SU-DHL-6 (cell line): ENCODE data around the gene XRCC6.

Source experiments
- H2AFZ ChIP-seq: fragments of 200-600 bp; sonication (generic); 2 replicates; pipeline ENCODE4 v1.6.1; 2014; ENCODE audit warnings: low read depth, mild to moderate bottlenecking, moderate library complexity, mixed read lengths, antibody characterized with exemption, low read length; ENCODE audit not compliant: severe bottlenecking
- H3F3A ChIP-seq: fragments of 200-600 bp; shearing (Covaris generic); 2 replicates; pipeline ENCODE4 v1.6.0; 2016; ENCODE audit warnings: antibody characterized with exemption, mild to moderate bottlenecking; ENCODE audit not compliant: insufficient read depth
- H3K27ac ChIP-seq: fragments of 200-600 bp; sonication (generic); 2 replicates; pipeline ENCODE4 v1.5.1; 2016; ENCODE audit warnings: low read depth, mild to moderate bottlenecking, low read length, moderate library complexity, mixed read lengths
- H3K27me3 ChIP-seq: fragments of 200-600 bp; sonication (generic), shearing (Covaris generic); 2 replicates; pipeline ENCODE4 v1.6.0; 2014; ENCODE audit warnings: mild to moderate bottlenecking, low read length
- H3K36me3 ChIP-seq: fragments of 200-600 bp; sonication (generic); 2 replicates; pipeline ENCODE4 v1.6.1; 2014; ENCODE audit warnings: mild to moderate bottlenecking, low read length, mixed read lengths
- H3K4me2 ChIP-seq: fragments of 300-600, 200-600 bp; shearing (Covaris generic), sonication (generic); 2 replicates; pipeline ENCODE4 v1.6.0; 2014; ENCODE audit warnings: low read length, low read depth, mild to moderate bottlenecking; ENCODE audit not compliant: poor library complexity, severe bottlenecking
- H3K4me3 ChIP-seq: fragments of 200-600 bp; sonication (generic); 2 replicates; pipeline ENCODE4 v1.5.1; 2014; ENCODE audit warnings: antibody characterized with exemption, low read length, mild to moderate bottlenecking, mixed read lengths; ENCODE audit not compliant: insufficient read depth, poor library complexity, severe bottlenecking
- H3K79me2 ChIP-seq: fragments of 200-600 bp; sonication (generic); 2 replicates; pipeline ENCODE4 v1.6.1; 2014; ENCODE audit warnings: mild to moderate bottlenecking, low read length, moderate library complexity; ENCODE audit not compliant: insufficient read depth
- H3K9ac ChIP-seq: fragments of 200-600 bp; sonication (generic); 2 replicates; pipeline ENCODE4 v1.7.0; 2014; ENCODE audit warnings: mild to moderate bottlenecking, low read length
- H3K9me2 ChIP-seq: fragments of 200-600 bp; sonication (generic); replicated peaks from 2 replicates; pipeline ENCODE4 v1.6.1; 2014; ENCODE audit warnings: low read length; ENCODE audit not compliant: insufficient read depth
- H3K9me3 ChIP-seq: fragments of 200-600 bp; sonication (generic); 2 replicates; pipeline ENCODE4 v1.6.1; 2014; ENCODE audit warnings: low read length, mixed read lengths; ENCODE audit not compliant: insufficient read depth
- H4K20me1 ChIP-seq: fragments of 200-600 bp; sonication (generic); 2 replicates; pipeline ENCODE4 v1.6.1; 2014; ENCODE audit warnings: low read depth, mild to moderate bottlenecking, antibody characterized with exemption, low read length, moderate library complexity, mixed read lengths
- EZH2phosphoT487 ChIP-seq: fragments of 200-600 bp; sonication (generic), shearing (Covaris generic); conservative IDR thresholded peaks from 2 replicates; pipeline ENCODE4 v1.6.1; 2018; ENCODE audit warnings: mild to moderate bottlenecking, antibody characterized with exemption, low read length, moderate library complexity, mixed read lengths
- TF ChIP-seq, protein P1 (sequence below): fragments of 200-600 bp; sonication (generic); IDR thresholded peaks from one replicate; pipeline ENCODE4 v1.5.1; 2017; ENCODE audit warnings: antibody characterized with exemption, mild to moderate bottlenecking, low read length, moderate library complexity; ENCODE audit not compliant: insufficient read depth, poor library complexity, severe bottlenecking

XRCC6 gene

DNA sequence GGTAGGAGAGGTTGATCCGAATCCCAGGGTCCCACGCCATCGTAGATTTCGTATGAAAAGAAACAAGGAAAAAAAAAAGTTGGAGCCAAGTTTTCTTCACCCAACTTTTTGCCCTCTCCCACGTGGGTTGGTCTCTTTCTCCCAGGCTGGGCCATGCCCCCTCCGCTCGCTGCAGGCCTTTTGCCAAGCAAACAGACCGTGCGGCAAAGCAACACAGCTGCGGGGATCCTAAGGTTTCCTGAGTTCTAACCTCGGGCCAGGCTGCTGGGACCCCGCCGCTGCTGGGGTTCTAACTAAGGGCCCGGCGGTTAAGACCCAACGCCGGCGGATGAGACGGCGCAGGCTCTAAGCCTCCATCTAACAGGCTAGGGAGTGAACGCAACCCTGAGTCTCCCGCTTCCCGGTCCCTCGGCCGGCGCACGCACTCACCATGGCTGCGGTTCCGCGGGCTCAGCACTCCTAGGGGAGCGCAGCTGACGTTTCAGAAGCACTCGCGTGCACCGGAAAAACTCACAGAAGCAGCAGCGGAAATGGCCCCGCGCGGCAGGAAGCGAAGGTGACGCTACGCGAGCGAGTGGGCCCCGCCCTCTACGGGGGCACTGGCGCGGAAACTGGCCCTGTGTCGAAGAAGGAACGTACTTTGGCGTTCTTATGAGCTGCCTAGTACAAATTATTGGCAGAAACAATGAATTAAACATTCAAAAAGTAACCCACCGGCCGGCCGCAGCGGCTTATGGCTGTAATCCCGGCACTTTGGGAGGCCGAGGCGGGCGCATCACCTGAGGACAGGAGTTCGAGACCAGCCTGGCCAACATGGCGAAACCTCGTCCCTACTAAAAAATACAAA, 67.5 kb downstream of the XRCC6 start, which contains the start of gene SNU13:
TSS of gene SNU13 (minus strand) at position 503 of the 847 bp plus-strand sequence. CDS start at position 432, 71 bp downstream.
- H3K27ac ChIP-seq, result peak within 1 kb of the TSS; percentile 63
- H3K4me3 ChIP-seq, result peak within 1 kb of the TSS; percentile 94
- H4K20me1 ChIP-seq, result no peaks in the 10 kb centered on the region
- H3K27me3 ChIP-seq, result no peaks in the 10 kb centered on the region
- H3K79me2 ChIP-seq, result peaks cover 50% of the 10 kb centered on the region
- peak within 1 kb of the TSS; percentile 61 for H3K4me2 ChIP-seq
- H3K9me3 ChIP-seq, result no peaks in the 10 kb centered on the region
- peak within 1 kb of the TSS; percentile 93 for H3K9ac ChIP-seq
- no peaks in the 10 kb centered on the region for H3K36me3 ChIP-seq
- H3K9me2 ChIP-seq, result no peaks in the 10 kb centered on the region
- TF ChIP-seq, protein P1, sequence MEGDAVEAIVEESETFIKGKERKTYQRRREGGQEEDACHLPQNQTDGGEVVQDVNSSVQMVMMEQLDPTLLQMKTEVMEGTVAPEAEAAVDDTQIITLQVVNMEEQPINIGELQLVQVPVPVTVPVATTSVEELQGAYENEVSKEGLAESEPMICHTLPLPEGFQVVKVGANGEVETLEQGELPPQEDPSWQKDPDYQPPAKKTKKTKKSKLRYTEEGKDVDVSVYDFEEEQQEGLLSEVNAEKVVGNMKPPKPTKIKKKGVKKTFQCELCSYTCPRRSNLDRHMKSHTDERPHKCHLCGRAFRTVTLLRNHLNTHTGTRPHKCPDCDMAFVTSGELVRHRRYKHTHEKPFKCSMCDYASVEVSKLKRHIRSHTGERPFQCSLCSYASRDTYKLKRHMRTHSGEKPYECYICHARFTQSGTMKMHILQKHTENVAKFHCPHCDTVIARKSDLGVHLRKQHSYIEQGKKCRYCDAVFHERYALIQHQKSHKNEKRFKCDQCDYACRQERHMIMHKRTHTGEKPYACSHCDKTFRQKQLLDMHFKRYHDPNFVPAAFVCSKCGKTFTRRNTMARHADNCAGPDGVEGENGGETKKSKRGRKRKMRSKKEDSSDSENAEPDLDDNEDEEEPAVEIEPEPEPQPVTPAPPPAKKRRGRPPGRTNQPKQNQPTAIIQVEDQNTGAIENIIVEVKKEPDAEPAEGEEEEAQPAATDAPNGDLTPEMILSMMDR, result no peak
- TF ChIP-seq EZH2phosphoT487, result no peak
- H2AFZ ChIP-seq, result peak within 1 kb of the TSS; percentile 91
- peaks cover 17% of the 10 kb centered on the region for H3F3A ChIP-seq

- no peak overlapping the region for H3K9ac ChIP-seq
- H3K36me3 ChIP-seq, result no peaks in the 10 kb centered on the region
- H3K27me3 ChIP-seq, result no peaks in the 10 kb centered on the region
- H4K20me1 ChIP-seq, result no peaks in the 10 kb centered on the region
- no peaks in the 10 kb centered on the region for H3K9me3 ChIP-seq
- H3F3A ChIP-seq, result peaks cover 8% of the 10 kb centered on the region; the same call in 1 of the 2 replicates
- TF ChIP-seq EZH2phosphoT487, result no peak
- TF ChIP-seq, protein P1, result no peak
- no peaks in the 10 kb centered on the region for H3K9me2 ChIP-seq
- no peak overlapping the region for H3K27ac ChIP-seq
- no peak overlapping the region for H3K4me2 ChIP-seq
- H3K4me3 ChIP-seq, result no peak overlapping the region
- H3K79me2 ChIP-seq, result peaks cover 32% of the 10 kb centered on the region
- H2AFZ ChIP-seq, result no peak overlapping the region
Measured at GRCh38 chr22:41690476-41690875, 69.4 kb downstream of the XRCC6 start.

- Histone ChIP-seq H3K9me2 (no peaks in the 10 kb centered on the region), H4K20me1 (no peaks in the 10 kb centered on the region), H3K27ac (no peak overlapping the region), H3F3A (peaks cover 1% of the 10 kb centered on the region; the same call in 1 of the 2 replicates), H2AFZ (no peak overlapping the region), H3K4me2 (no peak overlapping the region), H3K9me3 (no peaks in the 10 kb centered on the region), H3K9ac (no peak overlapping the region), H3K4me3 (no peak overlapping the region), H3K27me3 (no peaks in the 10 kb centered on the region), H3K79me2 (no peaks in the 10 kb centered on the region), H3K36me3 (no peaks in the 10 kb centered on the region)
- TF ChIP-seq, protein P1, result no peak
- no peak for TF ChIP-seq EZH2phosphoT487
Measured at GRCh38 chr22:41695211-41695610, 74.1 kb downstream of the XRCC6 start.
